Mucosa of rectum (tissue), 2 donors: ENCODE results near the gene ITSN1.
"Not testable (repeated sequence)": the region's sequence is repeated elsewhere in the genome, so short reads cannot be mapped to it uniquely, and the experiment has no call there.

Experiments
- H3K27ac ChIP-seq, 2 donors: one replicate each; pipeline ENCODE4 v1.7.0; 2013; ENCODE audit warnings: inconsistent platforms in 2 of 2, low read depth in 2 of 2, low read length in 2 of 2
- H3K27me3 ChIP-seq, 2 donors: one replicate each; pipeline ENCODE4 v1.7.0; 2013; ENCODE audit warnings: low read length in 2 of 2; ENCODE audit not compliant: control insufficient read depth in 2 of 2, insufficient read depth in 2 of 2
- H3K36me3 ChIP-seq, 2 donors: one replicate each; pipeline ENCODE4 v1.7.0; 2013; ENCODE audit warnings: low read length in 2 of 2; ENCODE audit not compliant: control insufficient read depth in 2 of 2, insufficient read depth in 2 of 2
- H3K4me1 ChIP-seq, 2 donors: one replicate each; pipeline ENCODE4 v1.7.0; 2013; ENCODE audit warnings: low read length in 2 of 2, mild to moderate bottlenecking in 1 of 2; ENCODE audit not compliant: control insufficient read depth in 2 of 2, insufficient read depth in 2 of 2
- H3K4me3 ChIP-seq, 2 donors: one replicate each; pipeline ENCODE4 v1.7.0; 2013; ENCODE audit warnings: low read length in 2 of 2
- H3K9ac ChIP-seq, 2 donors: one replicate each; pipeline ENCODE4 v1.7.0; 2013; ENCODE audit warnings: low read length in 2 of 2, low read depth in 1 of 2, mild to moderate bottlenecking in 1 of 2
- H3K9me3 ChIP-seq, 2 donors: one replicate each; pipeline ENCODE4 v1.7.0; 2013; ENCODE audit warnings: low read length in 2 of 2; ENCODE audit not compliant: control insufficient read depth in 2 of 2
- donor health status: healthy.
- donor health status: Normal muscosa, but diverticular disease.

ITSN1 gene

GRCh38 chr21:33676666-33677065, 34.4 kb downstream of the ITSN1 start:
- H3K9me3 ChIP-seq, H3K4me1 ChIP-seq, H3K27me3 ChIP-seq, H3K9ac ChIP-seq, H3K4me3 ChIP-seq, H3K27ac ChIP-seq, H3K36me3 ChIP-seq: not testable (repeated sequence)

DNA sequence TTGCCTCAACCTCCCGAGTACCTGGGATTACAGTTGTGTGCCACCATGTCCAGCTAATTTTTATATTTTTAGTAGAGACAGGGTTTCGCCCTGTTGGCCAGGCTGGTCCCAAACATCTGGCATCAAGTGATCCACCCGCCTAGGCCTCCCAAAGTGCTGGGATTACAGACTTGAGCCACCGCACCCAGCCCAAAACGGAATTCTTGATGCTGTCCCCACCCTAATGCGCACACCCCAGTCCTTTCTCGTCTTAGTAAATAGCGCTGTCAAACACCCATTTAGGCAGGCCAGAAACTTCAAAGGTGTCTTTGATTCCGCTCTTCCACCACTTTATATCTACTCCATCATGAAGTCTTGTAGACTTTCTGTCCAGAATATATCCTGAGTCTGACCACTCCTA, 35.1 kb downstream of the ITSN1 start:
- Histone ChIP-seq H3K27ac (no peak overlapping the region), H3K4me1 (peaks cover 0 to 4% of the 10 kb centered on the region in 2 donors), H3K27me3 (no peaks in the 10 kb centered on the region), H3K36me3 (no peaks in the 10 kb centered on the region), H3K4me3 (no peak overlapping the region), H3K9me3 (no peaks in the 10 kb centered on the region), H3K9ac (no peak overlapping the region)

GRCh38 chr21:33680870-33681269, 38.6 kb downstream of the ITSN1 start:
- no peaks in the 10 kb centered on the region for H3K9me3 ChIP-seq
- peaks cover 0 to 4% of the 10 kb centered on the region in 2 donors for H3K4me1 ChIP-seq
- H3K27ac ChIP-seq: no peak overlapping the region
- no peaks in the 10 kb centered on the region for H3K27me3 ChIP-seq
- H3K36me3 ChIP-seq: no peaks in the 10 kb centered on the region
- no peak overlapping the region for H3K4me3 ChIP-seq
- no peak overlapping the region for H3K9ac ChIP-seq

GRCh38 chr21:33682992-33683627, 40.8 kb downstream of the ITSN1 start:
- Histone ChIP-seq H3K9me3 (no peaks in the 10 kb centered on the region), H3K4me3 (no peak overlapping the region), H3K36me3 (no peaks in the 10 kb centered on the region), H3K9ac (no peak overlapping the region), H3K27me3 (no peaks in the 10 kb centered on the region), H3K27ac (no peak overlapping the region), H3K4me1 (peaks cover 0 to 4% of the 10 kb centered on the region in 2 donors)

DNA sequence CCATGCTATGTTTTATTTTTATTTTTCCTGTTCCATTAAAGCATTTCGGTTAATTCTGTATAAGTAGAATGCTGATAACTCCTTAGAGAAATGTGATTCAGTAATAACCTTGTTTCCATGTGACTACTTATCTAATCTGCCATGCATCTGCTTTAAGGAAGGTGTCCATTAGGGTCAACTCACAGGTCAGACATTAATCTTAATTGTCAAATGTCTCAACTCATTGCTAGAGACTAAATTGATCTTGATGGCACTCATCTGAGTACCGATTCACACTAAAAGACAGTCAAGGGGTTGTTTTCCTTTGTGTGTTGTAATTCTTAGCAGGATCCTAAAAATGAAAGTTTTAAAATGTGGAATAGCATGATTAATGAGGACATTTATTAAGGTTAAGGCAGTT, 41.8 kb downstream of the ITSN1 start:
- no peak overlapping the region for H3K9ac ChIP-seq
- no peak overlapping the region for H3K4me3 ChIP-seq
- no peaks in the 10 kb centered on the region for H3K27me3 ChIP-seq
- no peaks in the 10 kb centered on the region for H3K9me3 ChIP-seq
- H3K36me3 ChIP-seq: no peaks in the 10 kb centered on the region
- H3K4me1 ChIP-seq: no peaks in the 10 kb centered on the region
- H3K27ac ChIP-seq: no peak overlapping the region

DNA sequence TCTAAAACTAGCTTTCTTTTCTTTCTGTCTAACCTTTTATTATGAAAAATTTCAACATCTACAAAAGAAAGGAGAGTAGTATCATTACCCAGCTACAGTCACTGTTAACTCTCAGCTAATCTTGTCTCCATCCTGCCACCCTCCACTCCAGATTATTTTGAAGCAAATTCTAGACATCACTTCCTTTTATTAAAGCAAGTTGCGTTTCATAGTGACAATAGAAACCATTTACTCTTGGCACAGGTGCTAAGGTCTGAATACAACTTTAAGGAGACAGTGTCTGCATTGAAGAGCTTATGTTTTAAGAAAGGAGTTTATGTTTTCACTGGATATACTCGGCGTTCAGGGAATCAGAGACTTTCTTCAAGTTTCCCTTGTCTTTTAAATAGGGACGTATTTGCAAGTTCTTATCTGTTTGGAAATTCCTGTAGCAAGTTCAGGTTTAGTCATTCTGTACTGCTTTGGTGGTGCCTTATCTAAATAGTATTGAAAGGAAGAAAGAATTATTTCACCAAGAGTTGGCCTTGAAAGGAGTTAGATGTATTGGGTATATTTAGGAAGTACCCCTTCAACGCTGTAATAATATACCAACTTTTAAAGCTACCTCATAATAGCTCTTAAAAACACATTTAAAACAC, 42.7 kb downstream of the ITSN1 start:
- Histone ChIP-seq H3K27ac (no peak overlapping the region), H3K4me3 (no peak overlapping the region), H3K4me1 (no peaks in the 10 kb centered on the region), H3K9ac (no peak overlapping the region), H3K36me3 (no peaks in the 10 kb centered on the region), H3K27me3 (no peaks in the 10 kb centered on the region), H3K9me3 (no peaks in the 10 kb centered on the region)

- no peaks in the 10 kb centered on the region for H3K27me3 ChIP-seq
- H3K4me1 ChIP-seq: no peaks in the 10 kb centered on the region
- H3K27ac ChIP-seq: no peak overlapping the region
- H3K4me3 ChIP-seq: no peak overlapping the region
- H3K36me3 ChIP-seq: no peaks in the 10 kb centered on the region
- no peak overlapping the region for H3K9ac ChIP-seq
- H3K9me3 ChIP-seq: no peaks in the 10 kb centered on the region
Observed at GRCh38 chr21:33685613-33686197, 43.4 kb downstream of the ITSN1 start.

DNA sequence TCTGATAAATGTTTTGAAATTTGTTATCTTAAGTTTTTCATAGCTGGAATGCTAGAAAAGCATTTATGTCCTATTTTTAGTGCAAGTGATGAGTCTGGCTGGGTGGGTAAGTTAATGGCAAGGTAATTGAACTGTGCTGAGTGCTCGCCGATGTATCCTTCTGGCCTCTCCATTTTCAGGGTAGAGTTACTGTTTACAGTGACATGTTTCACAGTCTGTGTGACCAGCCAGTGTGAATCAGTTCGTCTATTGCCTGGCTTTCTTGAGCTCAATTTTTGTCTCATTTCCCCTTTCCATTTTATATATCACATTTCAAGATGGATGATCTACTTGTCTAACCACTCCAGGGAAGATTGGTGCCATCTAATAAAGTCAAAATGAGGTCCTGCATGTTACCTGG, 44.1 kb downstream of the ITSN1 start:
- H3K4me1 ChIP-seq: no peaks in the 10 kb centered on the region
- H3K27ac ChIP-seq: no peak overlapping the region
- no peak overlapping the region for H3K9ac ChIP-seq
- H3K4me3 ChIP-seq: no peak overlapping the region
- no peaks in the 10 kb centered on the region for H3K9me3 ChIP-seq
- no peaks in the 10 kb centered on the region for H3K36me3 ChIP-seq
- no peaks in the 10 kb centered on the region for H3K27me3 ChIP-seq

GRCh38 chr21:33687634-33688033, 45.3 kb downstream of the ITSN1 start:
- no peaks in the 10 kb centered on the region for H3K9me3 ChIP-seq
- no peaks in the 10 kb centered on the region for H3K27me3 ChIP-seq
- no peak overlapping the region for H3K9ac ChIP-seq
- H3K4me3 ChIP-seq: no peak overlapping the region
- no peaks in the 10 kb centered on the region for H3K4me1 ChIP-seq
- H3K36me3 ChIP-seq: no peaks in the 10 kb centered on the region
- H3K27ac ChIP-seq: no peak overlapping the region

- H3K27ac ChIP-seq: no peak overlapping the region
- no peaks in the 10 kb centered on the region for H3K27me3 ChIP-seq
- H3K9ac ChIP-seq: no peak overlapping the region
- no peaks in the 10 kb centered on the region for H3K4me1 ChIP-seq
- no peaks in the 10 kb centered on the region for H3K9me3 ChIP-seq
- no peaks in the 10 kb centered on the region for H3K36me3 ChIP-seq
- no peak overlapping the region for H3K4me3 ChIP-seq
Observed at GRCh38 chr21:33688353-33688752, 46.1 kb downstream of the ITSN1 start.
